Activated CD4-positive, alpha-beta T cell treated with anti-CD3 and anti-CD28 coated beads, Interleukin-2, amount 50 U/mL, for 1 hour (primary cell): Measurements from ENCODE around the gene JUN.
"Not testable (repeated sequence)": the region's sequence is repeated elsewhere in the genome, so short reads cannot be mapped to it uniquely, and the experiment has no call there.

Source experiments
- DNase-seq: peaks from one replicate; pipeline ENCODE4 v3.0.0-alpha.2; 2020

JUN gene

DNA sequence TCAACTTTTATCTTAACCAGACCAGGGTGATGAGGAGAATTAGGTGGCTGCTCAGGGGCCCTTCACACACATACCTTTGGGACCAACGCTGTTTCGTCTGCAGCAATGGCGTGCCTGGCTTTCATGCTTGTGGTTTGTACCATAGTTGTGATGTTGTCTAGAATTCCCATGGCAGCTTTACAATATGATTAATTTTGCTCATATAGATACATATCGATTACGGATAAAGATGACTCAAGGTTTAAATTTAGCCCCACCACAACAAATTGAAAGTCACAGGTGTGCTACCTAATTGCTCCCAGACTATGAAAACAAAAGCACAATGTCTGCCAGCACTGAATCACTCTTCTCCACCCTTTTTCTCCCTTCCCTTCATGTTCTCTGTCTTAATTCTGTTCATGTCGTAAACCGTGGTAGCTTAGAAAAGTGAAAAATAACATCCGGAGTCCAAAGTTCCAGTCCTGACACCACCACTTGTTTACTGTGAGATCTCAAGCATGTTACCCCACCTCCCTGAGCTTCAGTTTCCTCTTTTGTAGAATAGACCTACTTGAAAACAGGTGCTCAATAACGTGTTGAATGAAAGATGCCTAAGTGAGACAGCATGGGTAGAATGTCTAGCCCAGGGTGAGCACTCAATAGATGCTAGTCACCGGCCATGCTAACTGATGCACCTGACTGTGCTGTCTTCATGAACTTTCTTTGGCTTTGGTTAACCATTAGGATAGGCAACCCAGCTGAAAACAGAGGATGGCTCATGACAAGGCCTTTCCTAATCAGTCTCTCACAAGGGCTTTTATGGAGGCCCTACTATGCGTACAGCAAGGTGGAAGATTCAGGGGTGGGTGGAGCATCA lies 22.1 kb upstream of the JUN start:
- no peak for DNase-seq

DNA sequence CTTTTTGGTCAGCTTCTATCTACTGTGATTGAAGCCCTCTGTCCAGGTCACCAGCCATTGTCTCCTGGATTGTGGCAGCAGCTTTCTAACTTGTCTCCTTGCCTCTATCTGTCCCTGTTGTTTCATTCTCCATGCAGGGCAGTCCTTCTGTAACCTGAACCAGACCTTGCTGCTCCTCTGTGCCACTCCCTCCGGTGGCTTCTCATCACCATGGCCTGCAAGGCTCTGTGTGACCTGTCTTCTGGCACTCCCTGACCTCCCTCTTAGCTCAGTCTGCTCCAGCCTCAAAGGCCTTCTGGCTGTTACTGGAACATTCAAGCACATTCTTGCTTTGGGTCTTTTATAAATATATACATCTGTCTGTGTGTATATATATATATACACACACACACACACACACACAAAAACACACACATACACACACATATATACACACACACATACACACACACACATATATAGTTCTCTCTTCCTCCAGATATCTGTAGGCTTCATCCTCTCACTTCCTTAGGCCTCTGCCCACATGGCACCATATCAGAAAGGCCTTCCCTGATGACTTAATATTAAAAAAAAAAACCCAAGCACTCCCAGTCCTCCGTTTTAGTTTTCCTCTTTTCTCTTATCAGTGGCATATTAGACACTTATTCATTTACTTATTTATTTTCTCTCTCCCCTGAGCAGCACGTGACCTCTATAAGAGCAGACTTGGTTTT lies 21.2 kb upstream of the JUN start:
- DNase-seq = no peak

DNA sequence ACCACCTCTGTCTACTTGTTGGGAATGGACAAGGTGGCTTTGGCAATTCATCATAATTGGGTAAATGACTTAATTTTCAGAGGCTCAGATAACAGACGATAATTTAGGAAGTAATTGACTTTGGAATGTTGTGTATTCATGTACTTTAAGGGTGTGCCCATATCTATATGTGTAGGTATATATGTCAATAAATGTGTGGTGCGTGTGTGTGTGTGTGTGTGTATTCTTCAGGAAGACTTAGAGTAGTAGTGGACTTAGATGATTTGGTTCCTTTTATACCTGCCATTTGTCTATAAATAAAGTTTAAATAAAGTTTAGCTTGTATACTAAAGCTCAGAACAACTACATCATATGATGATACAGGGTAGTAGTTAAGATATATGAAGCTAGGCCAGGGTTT lies 20.0 kb upstream of the JUN start:
- no peak for DNase-seq

DNA sequence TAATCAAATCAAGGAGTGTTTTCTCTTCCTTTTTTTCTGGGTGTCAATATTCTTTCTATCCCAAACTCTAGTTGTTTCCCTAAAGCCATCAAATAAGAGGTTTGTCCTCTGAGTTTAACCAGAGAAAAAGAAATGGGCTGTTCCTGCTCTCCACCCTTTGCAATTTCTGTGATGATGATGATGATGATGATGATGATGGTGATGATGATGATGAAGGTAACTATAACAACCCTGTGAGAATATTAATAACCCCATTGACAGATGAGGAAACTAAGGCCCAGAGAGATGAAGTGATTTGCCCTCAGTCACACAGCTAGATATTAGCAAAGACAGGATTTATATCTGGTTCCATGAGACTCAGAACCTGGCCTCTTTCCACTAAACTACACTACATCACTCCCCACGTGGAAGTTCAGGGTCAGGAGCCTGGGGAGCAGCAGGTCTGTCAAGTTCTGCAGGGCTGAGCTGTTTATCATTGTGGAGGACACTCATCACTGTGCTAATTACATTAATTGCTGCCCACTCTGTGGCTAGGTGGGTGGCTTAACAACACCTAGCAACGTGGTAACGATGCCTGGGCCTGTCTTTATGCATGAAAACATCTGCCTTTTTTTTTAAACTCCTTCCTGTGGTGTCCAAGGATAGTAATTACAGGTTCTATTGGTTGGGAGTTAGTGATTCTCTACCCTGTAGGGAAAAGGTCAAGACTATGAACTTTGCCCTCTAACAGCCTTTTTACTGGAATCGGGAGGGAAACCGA lies 19.0 kb upstream of the JUN start:
- no peak for DNase-seq

GRCh38 chr1:58801286-58801685 lies 17.4 kb upstream of the JUN start:
- not testable (repeated sequence) for DNase-seq

DNA sequence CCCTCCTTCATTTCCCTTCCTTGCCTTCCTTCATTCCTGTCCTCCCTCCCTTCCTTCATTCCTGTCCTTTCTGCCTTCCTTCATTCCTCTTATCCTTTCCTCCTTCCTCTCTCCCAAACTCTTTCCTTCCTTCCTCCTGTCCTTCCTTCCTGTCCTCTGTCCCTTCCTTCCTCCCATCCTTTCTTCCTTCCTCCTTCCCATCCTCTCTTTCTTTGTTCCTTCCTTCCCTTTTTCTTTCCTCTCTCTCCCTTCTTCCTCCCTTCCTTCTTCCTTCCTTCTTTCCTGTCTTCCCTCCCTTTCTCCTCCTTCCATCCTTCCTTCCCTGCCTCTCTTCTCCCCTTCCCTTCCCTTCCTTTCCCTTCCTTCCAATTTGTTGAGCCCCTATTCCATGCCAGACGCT lies 15.8 kb upstream of the JUN start:
- no peak for DNase-seq

DNA sequence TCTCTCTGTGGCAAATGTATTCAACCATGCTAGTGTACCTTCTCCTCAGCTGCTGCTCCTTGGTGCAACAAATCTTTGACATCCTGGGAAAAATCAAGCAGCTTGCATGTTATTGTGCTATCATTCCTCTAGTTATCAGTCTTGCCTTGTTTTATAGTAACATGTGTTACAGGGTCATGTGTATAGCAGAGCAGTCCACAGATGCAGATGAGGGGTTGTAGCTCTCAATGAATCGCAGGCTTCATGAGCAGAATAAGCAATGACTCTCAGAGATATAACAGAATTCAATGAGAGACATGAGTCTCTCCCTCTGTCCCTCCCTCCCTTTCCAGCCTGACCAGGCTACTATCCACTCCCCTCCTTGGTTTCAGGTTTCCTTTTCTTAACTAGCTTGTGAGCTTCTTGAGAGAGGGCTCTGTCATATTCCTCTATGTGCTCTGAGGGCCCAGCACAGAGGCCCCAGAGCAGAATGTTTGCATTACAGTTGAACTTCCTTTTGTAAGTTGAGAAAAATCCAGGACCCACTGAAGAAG lies 15.1 kb upstream of the JUN start:
- DNase-seq = no peak

DNA sequence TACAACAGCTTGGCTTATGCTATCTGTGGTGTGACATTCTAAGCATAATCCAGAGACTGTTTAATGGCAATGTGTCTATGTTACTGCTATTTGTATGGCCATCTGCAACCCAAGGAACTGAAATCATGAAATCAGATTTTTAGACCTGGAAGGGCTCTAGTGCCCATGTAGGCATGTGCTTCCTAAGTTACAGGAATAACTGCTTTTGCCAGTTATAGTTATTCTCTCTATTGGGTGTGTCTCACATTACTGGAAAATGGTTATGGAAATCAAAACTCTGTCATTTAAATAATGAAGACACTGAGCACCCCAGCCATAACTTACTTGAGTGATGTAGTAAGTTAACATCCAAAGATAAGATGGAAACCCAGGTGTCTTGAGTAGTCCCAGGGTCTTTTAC lies 12.6 kb upstream of the JUN start:
- no peak for DNase-seq

DNA sequence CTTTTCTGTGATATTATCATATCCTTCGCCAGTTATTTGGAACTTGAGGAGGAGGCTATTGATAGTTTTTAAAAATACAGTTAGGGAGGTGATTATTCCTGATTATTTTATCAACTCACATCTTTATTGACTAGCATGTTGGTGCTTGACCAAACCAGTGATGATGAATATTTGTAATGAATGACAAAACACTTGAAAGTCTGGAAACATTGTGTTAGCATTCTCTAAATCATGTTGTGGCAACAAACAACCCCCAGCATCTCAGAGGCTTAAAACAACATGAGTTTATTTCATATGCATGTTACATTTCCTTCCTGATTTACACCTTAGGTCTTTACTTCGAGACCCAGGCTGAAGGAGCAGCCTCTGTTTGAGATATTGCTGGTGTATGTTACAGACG lies 10.7 kb upstream of the JUN start:
- DNase-seq = no peak

DNA sequence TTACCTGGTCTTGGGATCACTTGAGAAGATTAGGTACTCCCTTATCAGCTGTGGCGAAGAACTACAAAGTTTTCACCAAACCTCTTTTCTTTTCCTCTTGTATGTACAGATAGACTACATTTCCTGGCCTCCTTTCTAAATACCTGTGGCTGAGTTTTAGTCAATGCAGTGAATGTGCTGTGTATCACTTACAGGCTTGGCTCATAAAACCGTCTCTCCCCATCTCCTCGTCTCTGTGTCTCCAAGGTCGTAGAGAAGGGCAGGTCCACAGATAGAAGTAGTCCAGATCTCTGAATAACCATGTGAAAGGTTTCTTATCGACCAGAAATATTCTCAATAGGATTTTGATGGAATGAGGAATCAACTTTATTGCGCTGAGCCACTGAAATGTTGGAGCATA lies 9.0 kb upstream of the JUN start:
- DNase-seq = no peak

GRCh38 chr1:58791106-58791505 lies 7.3 kb upstream of the JUN start:
- no peak for DNase-seq

DNA sequence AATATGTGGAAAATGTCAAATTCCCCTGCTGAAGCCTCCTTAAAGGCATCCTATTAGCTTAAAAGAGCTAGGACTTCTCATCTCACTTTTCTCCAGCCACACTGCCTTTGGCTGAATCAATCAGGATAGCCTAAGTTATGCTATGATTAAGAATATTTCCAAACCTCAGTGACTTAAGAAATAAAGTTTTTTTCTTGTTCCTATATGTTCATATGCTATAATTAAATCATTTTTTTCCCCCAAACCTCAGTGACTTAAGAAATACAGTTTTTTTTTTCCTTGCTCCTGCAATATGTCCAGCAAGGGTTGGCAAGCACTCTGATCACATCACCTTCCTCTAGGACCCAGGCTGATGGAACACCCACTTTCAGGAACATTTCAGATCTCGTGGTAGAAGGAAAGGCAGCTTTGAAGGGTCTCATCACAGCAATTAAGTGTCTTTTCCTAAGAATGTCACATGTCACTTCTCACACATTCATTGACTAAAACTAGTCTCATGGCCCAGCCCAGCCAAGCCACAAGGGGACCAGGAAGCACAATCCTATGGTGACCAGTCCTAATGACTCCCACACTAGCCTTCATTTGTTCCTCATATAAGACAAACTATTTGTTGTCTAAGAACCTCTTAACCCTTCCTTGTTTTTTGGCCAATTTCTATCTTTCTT lies 6.3 kb upstream of the JUN start:
- DNase-seq = no peak

DNA sequence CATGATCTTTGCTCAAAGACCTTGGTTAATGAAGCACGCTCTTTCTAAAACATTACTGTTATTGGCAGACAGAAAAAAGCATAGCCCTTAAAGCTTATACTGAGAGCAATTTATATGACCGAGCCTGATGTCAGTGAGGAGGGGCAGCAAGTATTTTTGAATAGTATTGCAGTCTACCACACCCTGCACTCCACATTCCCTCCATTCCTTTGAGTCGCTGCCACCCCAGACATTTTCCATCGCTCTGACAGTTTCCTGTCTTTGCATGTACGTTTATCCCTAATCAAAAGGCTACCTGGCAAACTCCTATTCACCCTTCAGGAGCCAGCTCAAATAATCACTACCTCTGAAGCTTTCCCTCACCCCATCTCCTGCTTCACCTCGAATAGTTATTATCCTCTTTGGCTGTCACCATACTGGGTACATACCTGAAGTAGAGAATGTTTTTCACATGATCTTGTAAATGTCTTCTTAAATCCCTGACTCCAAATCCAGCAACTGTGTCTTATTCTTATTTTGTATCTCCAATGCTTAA lies 5.5 kb upstream of the JUN start:
- DNase-seq = no peak

- DNase-seq = no peak
Observed at GRCh38 chr1:58788259-58788658, 4.4 kb upstream of the JUN start.

DNA sequence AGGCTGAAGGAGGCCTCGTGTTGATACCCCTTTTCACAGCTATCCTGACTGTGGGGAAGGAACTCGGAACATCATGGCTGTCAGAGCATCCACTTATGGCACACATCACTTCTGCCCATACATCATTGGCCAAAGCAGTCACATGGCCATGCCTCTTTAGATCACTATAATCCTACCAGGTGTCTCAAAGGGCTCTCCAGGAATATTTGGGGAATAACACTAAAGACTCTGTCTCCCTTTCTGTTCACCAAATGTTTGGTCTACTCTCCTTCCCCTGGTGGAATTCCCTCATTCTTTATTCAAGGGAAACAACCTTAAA lies 3.0 kb upstream of the JUN start:
- no peak for DNase-seq

- no peak for DNase-seq
Observed at GRCh38 chr1:58786184-58786926, 2.5 kb upstream of the JUN start.

DNA sequence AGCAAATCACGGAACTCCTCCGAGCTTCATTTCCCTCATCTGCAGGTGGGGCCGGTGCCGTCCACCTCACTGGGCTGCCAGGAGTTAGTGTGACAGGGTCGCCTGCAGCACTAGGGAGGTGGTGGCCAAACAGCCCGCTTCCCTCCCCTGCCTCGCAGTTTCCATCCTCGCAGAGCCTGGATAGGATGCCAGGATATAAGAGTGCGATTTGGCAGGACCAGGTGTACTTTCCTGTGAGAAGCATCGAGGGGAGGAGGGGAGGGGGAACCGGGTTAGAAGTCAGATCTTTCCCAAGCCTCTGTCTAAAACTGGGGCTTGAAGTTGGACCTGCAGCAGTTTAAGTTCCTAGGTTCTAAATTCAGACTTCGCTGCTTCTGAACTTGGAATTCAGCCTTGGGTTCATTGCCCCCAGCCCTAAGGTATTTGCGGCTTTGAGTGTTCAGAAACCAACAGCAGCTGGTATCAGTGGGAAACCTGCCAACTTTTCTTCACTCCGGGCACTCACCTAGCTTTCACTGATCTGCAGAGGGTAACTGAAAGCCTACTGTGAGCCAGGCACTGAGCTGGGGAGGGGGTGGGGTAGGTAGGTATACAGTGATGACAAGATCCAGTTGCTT lies 1.7 kb upstream of the JUN start:
- DNase-seq = peak; percentile 39

- DNase-seq = peak; percentile 87
Observed at GRCh38 chr1:58784758-58785441, 1.1 kb upstream of the JUN start.

GRCh38 chr1:58783090-58783992 lies 506 bp downstream of the JUN start:
- DNase-seq = no peak
